ENCODE data around the gene MAML2.

GRCh38 chr11:96019281-96019680 is 323.7 kb downstream of the MAML2 start:
- TF ChIP-seq, protein P1, sequence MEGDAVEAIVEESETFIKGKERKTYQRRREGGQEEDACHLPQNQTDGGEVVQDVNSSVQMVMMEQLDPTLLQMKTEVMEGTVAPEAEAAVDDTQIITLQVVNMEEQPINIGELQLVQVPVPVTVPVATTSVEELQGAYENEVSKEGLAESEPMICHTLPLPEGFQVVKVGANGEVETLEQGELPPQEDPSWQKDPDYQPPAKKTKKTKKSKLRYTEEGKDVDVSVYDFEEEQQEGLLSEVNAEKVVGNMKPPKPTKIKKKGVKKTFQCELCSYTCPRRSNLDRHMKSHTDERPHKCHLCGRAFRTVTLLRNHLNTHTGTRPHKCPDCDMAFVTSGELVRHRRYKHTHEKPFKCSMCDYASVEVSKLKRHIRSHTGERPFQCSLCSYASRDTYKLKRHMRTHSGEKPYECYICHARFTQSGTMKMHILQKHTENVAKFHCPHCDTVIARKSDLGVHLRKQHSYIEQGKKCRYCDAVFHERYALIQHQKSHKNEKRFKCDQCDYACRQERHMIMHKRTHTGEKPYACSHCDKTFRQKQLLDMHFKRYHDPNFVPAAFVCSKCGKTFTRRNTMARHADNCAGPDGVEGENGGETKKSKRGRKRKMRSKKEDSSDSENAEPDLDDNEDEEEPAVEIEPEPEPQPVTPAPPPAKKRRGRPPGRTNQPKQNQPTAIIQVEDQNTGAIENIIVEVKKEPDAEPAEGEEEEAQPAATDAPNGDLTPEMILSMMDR (IDR thresholded peaks at IDR 0.05): no peak
- TF ChIP-seq ZFX (IDR thresholded peaks at IDR 0.05; ENCODE audit: borderline replicate concordance): no peak

All from 22Rv1 (cell line).